Measurements from ENCODE around the gene PDIA6.
"Not testable (repeated sequence)": the region's sequence is repeated elsewhere in the genome, so short reads cannot be mapped to it uniquely, and the experiment has no call there.

DNA sequence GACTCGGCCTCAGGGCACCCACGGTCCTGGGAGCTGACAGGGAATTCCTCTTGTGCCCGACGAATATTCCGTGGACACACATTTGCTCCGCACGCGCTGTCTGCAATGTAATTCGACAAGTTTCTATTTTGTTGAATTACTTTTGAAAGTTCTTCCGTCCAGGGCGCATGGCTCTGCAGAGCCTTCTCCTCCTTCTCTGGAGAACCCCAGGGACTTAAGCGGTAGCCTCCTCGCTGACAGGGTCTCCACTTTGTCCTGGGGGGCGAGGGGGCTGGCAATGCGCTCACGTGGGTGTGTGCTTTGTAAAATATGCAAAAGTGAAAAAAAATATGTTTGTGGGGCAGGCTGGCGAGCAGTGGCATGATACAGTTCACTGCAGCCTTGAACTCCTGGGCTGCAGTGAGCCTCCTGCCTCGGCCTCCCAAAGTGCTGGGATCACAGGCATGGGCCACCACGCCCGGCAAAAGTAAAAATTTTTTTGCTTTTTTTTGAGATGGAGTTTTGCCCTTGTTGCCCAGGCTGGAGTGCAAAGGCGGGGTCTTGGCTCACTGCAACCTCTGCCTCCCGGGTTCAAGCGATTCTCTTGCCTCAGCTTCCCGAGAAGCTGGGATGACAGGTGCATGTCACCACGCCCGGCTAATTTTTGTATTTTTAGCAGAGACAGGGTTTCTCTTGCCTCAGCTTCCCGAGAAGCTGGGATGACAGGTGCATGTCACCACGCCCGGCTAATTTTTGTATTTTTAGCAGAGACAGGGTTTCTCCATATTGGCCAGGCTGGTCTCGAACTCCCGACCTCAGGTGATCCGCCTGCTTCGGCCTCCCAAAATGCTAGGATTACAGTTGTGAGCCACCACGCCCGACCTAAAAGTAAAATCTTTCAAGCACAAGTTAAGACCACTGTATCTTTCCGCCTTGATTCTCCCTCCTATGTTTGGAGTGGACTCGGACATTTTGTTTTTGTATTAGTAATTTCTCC, 866 bp upstream of the PDIA6 start:
- not testable (repeated sequence) for TF ChIP-seq POLR2AphosphoS5, CTCF, POLR2A (IDR thresholded peaks at IDR 0.05)
